ENCODE data around the gene EFNA5. TPM values are rescaled to one million over a fixed set of nuclear protein-coding genes. Genes with fewer than 3 reads are reported as not detected.

The EFNA5 gene
- total and polyA plus RNA-seq, 2 of the 8 experiments (the other 6 are each of a cell fraction or from before 2014, with no cell fraction given) = 9.6 to 21.8 TPM

DNA sequence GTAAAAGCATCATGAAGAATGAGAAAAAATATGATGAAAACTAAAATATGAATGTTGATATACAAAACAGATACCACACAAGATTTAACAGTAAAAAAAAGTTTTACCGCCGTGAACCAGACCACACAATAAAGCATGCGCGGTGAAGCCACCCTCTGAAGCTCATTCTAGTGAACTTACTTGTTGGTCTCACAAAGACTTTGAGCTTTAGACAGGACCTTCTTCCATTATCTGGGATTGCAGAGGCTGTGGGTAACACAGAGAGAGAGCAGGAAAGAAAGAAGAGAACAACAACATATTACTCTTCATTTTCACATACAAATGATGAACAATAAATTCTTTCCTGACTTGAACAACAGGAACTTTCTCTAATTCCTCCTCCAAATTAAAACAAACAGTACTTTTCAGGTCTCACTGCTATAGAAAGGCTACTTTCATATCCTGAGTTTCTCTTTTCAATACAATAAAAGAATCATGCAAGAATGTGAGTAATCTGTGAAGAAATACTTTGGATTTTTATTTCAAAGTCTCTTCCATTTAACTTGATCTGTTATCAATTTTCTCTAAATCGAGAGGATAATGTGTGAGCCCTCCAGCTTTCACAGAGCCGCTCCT lies 283.1 kb downstream of the EFNA5 start:
- Histone ChIP-seq H2BK20ac (ENCODE audit: low read length) (no peak overlapping the region), H2BK15ac (ENCODE audit: low read length) (no peak overlapping the region), H4K5ac (ENCODE audit: insufficient read length, low read depth, low read length) (no peak overlapping the region), H3K56ac (replicated peaks; ENCODE audit: insufficient read length, low read depth, low read length) (no peak overlapping the region), H3K36me3 (ENCODE audit: control insufficient read depth in 2 of 4, insufficient read depth in 4 of 4, low read length in 3 of 4) (no peaks in the 10 kb centered on the region), H3K23ac (ENCODE audit: insufficient read length) (no peak overlapping the region), H2BK120ac (replicated peaks; ENCODE audit: low read depth, low read length) (no peak overlapping the region), H3K27me3 (replicated peaks in 1 of 4; ENCODE audit: control insufficient read depth in 3 of 4, extremely low read depth in 1 of 4, insufficient read depth in 3 of 4, low read length in 3 of 4) (no peaks in the 10 kb centered on the region), H3K18ac (ENCODE audit: extremely low read depth, low read length) (no peak overlapping the region), H3K4me2 (ENCODE audit: insufficient read depth in 1 of 2, low read depth in 2 of 2, low read length in 2 of 2) (no peak overlapping the region), H2BK12ac (ENCODE audit: low read depth, low read length) (no peak overlapping the region), H3K79me1 (ENCODE audit: low read depth, low read length) (no peaks in the 10 kb centered on the region; the same call in 1 of the 2 replicates), H3K79me2 (ENCODE audit: control insufficient read depth in 1 of 2, insufficient read depth in 2 of 2, low read length in 2 of 2) (no peaks in the 10 kb centered on the region), H3K9ac (replicated peaks in 1 of 4; ENCODE audit: extremely low read depth in 1 of 4, low read depth in 3 of 4, low read length in 3 of 4) (no peak overlapping the region), H3K9me3 (ENCODE audit: insufficient read depth in 2 of 2, low read depth in 1 of 2, low read length in 1 of 2) (no peaks in the 10 kb centered on the region), H3K27ac (ENCODE audit: low read depth, low read length) (no peak overlapping the region), H3K4ac (replicated peaks; ENCODE audit: insufficient read length, low read depth, low read length) (no peak overlapping the region), H3K14ac (ENCODE audit: insufficient read length) (no peak overlapping the region), H4K91ac (replicated peaks; ENCODE audit: insufficient read length, low read length) (no peak overlapping the region), H3K4me3 (ENCODE audit: extremely low read depth in 1 of 4, insufficient read depth in 2 of 4, low read depth in 3 of 4, low read length in 4 of 4) (no peak overlapping the region), H2BK5ac (ENCODE audit: low read depth, low read length) (no peak overlapping the region), H3K23me2 (ENCODE audit: low read depth, low read length) (no peaks in the 10 kb centered on the region), H3K4me1 (replicated peaks in 1 of 4; ENCODE audit: control insufficient read depth in 3 of 4, insufficient read depth in 4 of 4, low read length in 3 of 4) (peaks cover 0 to 9% (median 1%) of the 10 kb centered on the region in 4 experiments; a peak in 3 of 7 replicates), H2AK5ac (ENCODE audit: low read depth, low read length) (no peak overlapping the region), H4K20me1 (replicated peaks in 1 of 2; ENCODE audit: control insufficient read depth in 1 of 2, insufficient read depth in 2 of 2, low read length in 2 of 2) (no peaks in the 10 kb centered on the region), H2AFZ (ENCODE audit: low read length) (no peak overlapping the region), H4K8ac (ENCODE audit: extremely low read depth, insufficient read depth, low read length) (no peak overlapping the region)
- CTCF ChIA-PET (ENCODE audit: partially characterized antibody) = interaction anchor here (1.7 kb wide), 1 partner anchor 9 kb away, joined by 3 read pairs; no protein-coding TSS in a partner anchor
- FAIRE-seq = no peak
- no peak for DNase-seq (ENCODE audit: low read depth in 1 of 2, low spot score in 2 of 2)
- POLR2A ChIA-PET (ENCODE audit: partially characterized antibody) = interaction anchor here (0.7 kb wide), 1 partner anchor 185 kb away, joined by 4 read pairs; no protein-coding TSS in a partner anchor
- WGBS, 2 experiments (ENCODE audit: extremely low coverage in 1 of 2, insufficient coverage in 1 of 2, insufficient read length in 1 of 2, insufficient replicate concordance in 2 of 2, low coverage in 1 of 2, low lambda C conversion rate in 2 of 2, missing lambda C conversion rate in 1 of 2) = 78% methylated on average over 6 of the region's 6 CpGs; no CpG with 5 or more reads in 1 of the 2 experiments
- TF ChIP-seq YY1 (IDR thresholded peaks at IDR 0.05; ENCODE audit: low read depth, low read length) (no peak), HDAC2 (IDR thresholded peaks at IDR 0.05; ENCODE audit: borderline replicate concordance in 1 of 2, low read depth in 2 of 2, low read length in 2 of 2) (no peak), NANOG (IDR thresholded peaks at IDR 0.05; ENCODE audit: insufficient read depth, low read depth, low read length, poor library complexity, severe bottlenecking) (no peak), CBX8 (IDR thresholded peaks at IDR 0.05; ENCODE audit: borderline replicate concordance, low read depth, low read length) (no peak), SP2 (IDR thresholded peaks at IDR 0.05; ENCODE audit: low read length) (no peak), CREB1 (IDR thresholded peaks at IDR 0.05) (no peak), POLR2AphosphoS5 (IDR thresholded peaks at IDR 0.05; ENCODE audit: low read depth, low read length) (no peak), NRF1 (IDR thresholded peaks at IDR 0.05; ENCODE audit: low read depth, low read length) (no peak), SP1 (IDR thresholded peaks at IDR 0.05; ENCODE audit: low read depth, low read length) (no peak), RNF2 (IDR thresholded peaks at IDR 0.05; ENCODE audit: borderline replicate concordance, low read depth, low read length, missing control alignments, poor library complexity, severe bottlenecking) (no peak), KDM1A (IDR thresholded peaks at IDR 0.05; ENCODE audit: borderline replicate concordance, low read length) (no peak), SRF (IDR thresholded peaks at IDR 0.05; ENCODE audit: low read depth, low read length) (no peak)
- TF ChIP-seq, protein P1, sequence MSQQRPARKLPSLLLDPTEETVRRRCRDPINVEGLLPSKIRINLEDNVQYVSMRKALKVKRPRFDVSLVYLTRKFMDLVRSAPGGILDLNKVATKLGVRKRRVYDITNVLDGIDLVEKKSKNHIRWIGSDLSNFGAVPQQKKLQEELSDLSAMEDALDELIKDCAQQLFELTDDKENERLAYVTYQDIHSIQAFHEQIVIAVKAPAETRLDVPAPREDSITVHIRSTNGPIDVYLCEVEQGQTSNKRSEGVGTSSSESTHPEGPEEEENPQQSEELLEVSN (IDR thresholded peaks at IDR 0.05) = no peak

Data from H1 (cell line).